Heart right ventricle (tissue), 16 donors: ENCODE results near the gene AUTS2. TPM values are rescaled to one million over a fixed set of nuclear protein-coding genes. Genes with fewer than 3 reads are reported as not detected.

Experiments used
- ATAC-seq, 8 donors: fragments of 200-7000 bp; cut with Tn5 transposase; one replicate each; pipeline ENCODE4 v1.9.1; 2020; ENCODE audit warnings: mild to moderate bottlenecking in 8 of 8, moderate library complexity in 8 of 8, moderate number of reproducible peaks in 1 of 8
- DNase-seq, 2 donors: peaks; one replicate each; pipeline ENCODE4 v3.0.0-alpha.2; 2020
- H3K27ac ChIP-seq, 10 donors: fragments of 200-600 bp; sonication (generic) in 2 of 10; one replicate each; pipeline versions ENCODE4 v1.5.0 to v1.8.0; 2020 to 2022; ENCODE audit warnings: mild to moderate bottlenecking in 3 of 10
- H3K27me3 ChIP-seq, 7 donors: fragments of 200-600 bp; one replicate each; pipeline ENCODE4 v1.8.0; 2021 to 2022; ENCODE audit warnings: mild to moderate bottlenecking in 2 of 7
- H3K36me3 ChIP-seq, 9 donors: fragments of 200-600 bp; sonication (generic) in 1 of 9; one replicate each; pipeline versions ENCODE4 v1.5.0 to v1.8.0; 2020 to 2022; ENCODE audit warnings: mild to moderate bottlenecking in 2 of 9
- H3K4me1 ChIP-seq, 9 donors: fragments of 200-600 bp; sonication (generic) in 1 of 9; one replicate each; pipeline versions ENCODE4 v1.5.0 to v1.8.0; 2020 to 2022; ENCODE audit warnings: mild to moderate bottlenecking in 4 of 9
- H3K4me3 ChIP-seq, 10 donors: fragments of 200-600 bp; sonication (generic) in 2 of 10; one replicate each; pipeline versions ENCODE4 v1.5.0 to v1.8.0; 2020 to 2022; ENCODE audit warnings: mild to moderate bottlenecking in 7 of 10, moderate library complexity in 2 of 10
- H3K9me3 ChIP-seq, 11 donors: fragments of 200-600 bp in 10 of 11; sonication (generic) in 2 of 11; one replicate each; pipeline versions ENCODE4 v1.5.0 to v1.8.0; 2013 to 2022; ENCODE audit warnings: mild to moderate bottlenecking in 2 of 11, control low read depth in 1 of 11, moderate library complexity in 1 of 11
- CTCF ChIP-seq, 9 donors: fragments of 200-600 bp; sonication (generic) in 2 of 9; IDR thresholded peaks; one replicate each; pipeline versions ENCODE4 v1.5.0 to v1.8.0; 2021 to 2022; ENCODE audit warnings: antibody characterized with exemption in 9 of 9, mild to moderate bottlenecking in 5 of 9, moderate library complexity in 1 of 9
- WGBS, 2 donors: extraction: QIAGEN DNeasy Blood & Tissue Kit; methylation state at CpG; one replicate each; pipeline ENCODE4 v1.1.7; 2013; ENCODE audit warnings: inconsistent platforms in 1 of 2; 5-methylcytosine and 5-hydroxymethylcytosine counted together
- intact Hi-C, 10 donors: fragments of 100-400 bp; cut with DNase I; formaldehyde crosslinking; loops; one replicate each; pipeline versions ENCODE4 v1.11.1 to v1.14.2; 2022
- polyA plus RNA-seq, 2 donors: library from polyadenylated mRNA; stranded (reverse); fragments of 200-250 nt; gene quantifications; one replicate each; pipeline ENCODE4 v1.2.3, GENCODE V29; 2013
- total RNA-seq, 10 donors: library from RNA; stranded (reverse); fragmentation: NEBNext Ultra II Directional in 3 of 10; extraction: Animal tissue kit (Norgen Biotek cat#: 25700) in 3 of 10; gene quantifications; one replicate each; pipeline versions ENCODE4 v1.2.1 to v1.2.4, GENCODE V29; 2021 to 2023
- donor health status: Arrhythmogenic right ventricular cardiomyopathy.
- donor health status: ischemic (EF 13 %, LVEDD 7.1; RV severe dilation, severe dysfunction).
- donor health status: healthy with polysubstance abuse.
- donor health status: DM: no; HTN: yes; CAD: no.
- donor health status: DM: no; HTN: no; CAD: no.
- donor health status: ischemic (EF 25% LVEDD 6.9; RV normal size, moderate dysfunction).
- donor health status: ischemic (EF 25% LVEDD 5.7; RV mildly dilated, moderate dysfunction).
- donor health status: healthy.
- donor health status: DM: yes; HTN: yes; CAD: no.
- donor health status: Ischemic cardiomyopathy.
- donor health status: ischemic (EF 35%, LVEDD 5.7; RV mildly dilated, moderate dysfunction).
- donor health status: nonischemic (EF 11% LVEDD 7.7; RV severe dilation, severe dysfunction).
- donor health status: DM: yes; HTN: yes; CAD: no.
- donor health status: PGD.
- donor health status: ischemic (EF 29% LVEDD 5.4; RV normal size, mild dysfunction).
- donor health status: nonischemic (EF 23%, LVEDD 6.1; RV moderate dilation, normal function).

Gene AUTS2
- total and polyA plus RNA-seq, 12 donors, result 1.6 to 11.2 (median 7.3) TPM

DNA sequence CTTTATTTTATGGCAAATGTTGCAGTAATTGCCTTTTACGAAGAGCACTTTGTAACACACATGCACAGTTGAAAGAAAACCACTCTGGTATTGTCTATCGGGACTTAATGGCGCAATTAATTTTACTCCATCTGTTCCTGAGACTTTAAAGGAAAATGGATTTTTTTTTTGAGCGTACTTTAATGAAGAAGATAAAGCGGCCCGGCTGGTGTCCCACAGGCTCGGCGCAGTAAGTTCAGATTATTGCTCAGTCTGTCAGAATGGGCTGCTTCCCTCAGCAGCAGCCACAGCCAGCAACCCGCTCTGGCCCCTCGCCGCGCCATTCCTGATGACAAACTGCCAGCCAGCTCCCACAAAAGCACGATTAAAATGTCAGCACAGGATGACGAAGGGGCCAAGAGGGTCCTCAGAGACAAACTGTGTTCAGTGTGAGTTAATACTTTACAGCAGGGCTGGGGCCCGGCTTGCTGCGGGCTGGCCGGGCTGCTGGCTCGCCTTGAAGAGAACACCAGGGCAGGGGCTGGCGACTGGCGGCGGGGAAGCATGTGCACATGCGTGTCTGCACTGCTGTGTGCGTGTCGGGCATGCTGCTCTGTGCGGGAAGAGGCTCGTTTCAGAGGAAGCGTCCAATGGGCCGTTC lies 1032.7 kb downstream of the AUTS2 start:
- no peak for TF ChIP-seq CTCF (IDR thresholded peaks at IDR 0.05)
- H3K27ac ChIP-seq, result no peak overlapping the region
- intact Hi-C loops, result no loop called here
- H3K4me1 ChIP-seq, result no peaks in the 10 kb centered on the region
- DNase-seq (peak in 1 of 2 donors; percentile 42), ATAC-seq (peak; percentile 53 to 82 (median 62))
- H3K36me3 ChIP-seq, result no peaks in the 10 kb centered on the region
- WGBS, 2 donors, result 70 to 74% methylated on average over 28 of the region's 28 CpGs
- no peaks in the 10 kb centered on the region for H3K9me3 ChIP-seq
- peak overlapping the region in 3 of 10 donors; percentile 3 to 9 (median 8) for H3K4me3 ChIP-seq
- no peaks in the 10 kb centered on the region for H3K27me3 ChIP-seq

DNA sequence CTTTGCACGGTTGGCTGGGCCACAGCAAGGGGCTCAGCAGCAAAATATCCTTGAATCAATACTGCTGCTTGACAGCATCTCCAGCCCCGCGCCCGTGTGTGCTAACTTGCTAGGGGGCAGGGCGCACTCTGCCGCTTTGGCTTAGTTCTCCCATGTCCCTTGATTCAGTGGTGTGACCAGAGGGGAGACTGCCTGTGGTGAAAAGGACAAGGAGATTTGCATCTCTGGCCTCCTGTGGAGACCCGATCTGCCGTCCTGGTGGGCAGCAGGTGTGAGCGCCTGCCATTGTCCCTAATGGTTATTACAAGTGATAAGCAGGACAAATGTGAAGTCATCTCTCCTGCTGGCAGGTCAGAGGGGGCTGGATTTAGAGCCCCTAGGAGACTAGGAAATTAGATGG lies 1033.4 kb downstream of the AUTS2 start:
- intact Hi-C loops, result no loop called here
- H3K36me3 ChIP-seq, result no peaks in the 10 kb centered on the region
- no peaks in the 10 kb centered on the region for H3K27me3 ChIP-seq
- WGBS, 2 donors, result 87 to 93% methylated on average over 9 of the region's 9 CpGs
- H3K27ac ChIP-seq, result no peak overlapping the region
- no peak for TF ChIP-seq CTCF (IDR thresholded peaks at IDR 0.05)
- ATAC-seq (no peak), DNase-seq (no peak)
- H3K4me3 ChIP-seq, result no peak overlapping the region
- H3K9me3 ChIP-seq, result no peaks in the 10 kb centered on the region
- no peaks in the 10 kb centered on the region for H3K4me1 ChIP-seq

DNA sequence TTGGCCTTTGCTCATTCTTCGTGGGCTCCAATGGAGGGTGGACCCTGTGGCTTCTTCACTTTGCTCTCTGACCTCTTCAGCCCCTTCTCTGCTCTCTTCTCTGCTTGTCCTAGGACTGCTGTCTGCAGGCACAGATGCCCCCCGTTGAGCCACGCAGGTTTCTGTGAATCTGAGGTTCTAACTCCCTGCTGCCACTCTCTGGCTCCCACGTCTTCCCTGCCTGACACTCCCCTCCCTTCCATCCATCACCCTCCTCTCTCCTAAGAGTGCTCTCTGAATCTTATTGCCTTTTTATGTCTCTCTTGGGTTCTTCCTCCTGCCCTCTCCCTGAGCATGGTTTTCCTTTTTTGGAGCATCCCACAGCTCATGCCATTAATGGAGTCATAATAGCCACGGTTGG lies 1034.1 kb downstream of the AUTS2 start:
- 93% methylated on average over 5 of the region's 5 CpGs for WGBS, 2 donors
- no peaks in the 10 kb centered on the region for H3K4me1 ChIP-seq

DNA sequence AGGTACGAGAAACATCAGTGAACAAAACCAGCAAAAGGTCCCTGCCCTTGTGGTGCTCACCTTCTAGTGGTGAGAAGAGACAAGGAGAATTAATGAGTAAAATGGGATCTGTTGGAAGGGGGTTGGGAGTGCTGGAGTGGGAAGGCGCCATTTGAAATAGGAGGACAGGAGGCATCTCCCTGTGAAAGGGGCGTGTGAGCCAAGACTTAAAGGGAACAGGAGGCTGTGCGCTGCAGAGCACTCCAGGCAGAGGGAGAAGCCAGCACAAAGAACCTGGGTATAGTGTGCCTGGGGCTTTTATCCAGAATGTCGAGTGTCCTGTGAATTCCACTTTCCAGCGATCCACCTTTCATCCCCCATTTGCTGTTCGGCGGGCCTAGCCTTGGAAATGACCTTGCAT lies 1035.8 kb downstream of the AUTS2 start:
- DNase-seq (no peak), ATAC-seq (no peak)
- Histone ChIP-seq H3K27me3 (no peaks in the 10 kb centered on the region), H3K9me3 (no peaks in the 10 kb centered on the region), H3K4me3 (no peak overlapping the region), H3K36me3 (no peaks in the 10 kb centered on the region), H3K4me1 (no peaks in the 10 kb centered on the region), H3K27ac (no peak overlapping the region)
- intact Hi-C loops, result no loop called here
- WGBS, 2 donors, result 94 to 97% methylated on average over 8 of the region's 8 CpGs
- no peak for TF ChIP-seq CTCF (IDR thresholded peaks at IDR 0.05)

More for the DNA sequence above, 1034.1 kb downstream of the AUTS2 start:
- TF ChIP-seq CTCF (IDR thresholded peaks at IDR 0.05), result no peak
- intact Hi-C loops, result no loop called here
- Histone ChIP-seq H3K4me3 (no peak overlapping the region), H3K36me3 (no peaks in the 10 kb centered on the region), H3K9me3 (no peaks in the 10 kb centered on the region), H3K27me3 (no peaks in the 10 kb centered on the region), H3K27ac (no peak overlapping the region)
- ATAC-seq, result no peak
- no peak for DNase-seq
